ENCODE results near the gene AASDH. TPM values are rescaled to one million over a fixed set of nuclear protein-coding genes. Genes with fewer than 3 reads are reported as not detected.

The AASDH gene
- total and polyA plus RNA-seq, 2 of the 13 experiments (the other 11 are each of a cell fraction or from before 2014, with no cell fraction given) = 12.6 to 14.1 TPM

DNA sequence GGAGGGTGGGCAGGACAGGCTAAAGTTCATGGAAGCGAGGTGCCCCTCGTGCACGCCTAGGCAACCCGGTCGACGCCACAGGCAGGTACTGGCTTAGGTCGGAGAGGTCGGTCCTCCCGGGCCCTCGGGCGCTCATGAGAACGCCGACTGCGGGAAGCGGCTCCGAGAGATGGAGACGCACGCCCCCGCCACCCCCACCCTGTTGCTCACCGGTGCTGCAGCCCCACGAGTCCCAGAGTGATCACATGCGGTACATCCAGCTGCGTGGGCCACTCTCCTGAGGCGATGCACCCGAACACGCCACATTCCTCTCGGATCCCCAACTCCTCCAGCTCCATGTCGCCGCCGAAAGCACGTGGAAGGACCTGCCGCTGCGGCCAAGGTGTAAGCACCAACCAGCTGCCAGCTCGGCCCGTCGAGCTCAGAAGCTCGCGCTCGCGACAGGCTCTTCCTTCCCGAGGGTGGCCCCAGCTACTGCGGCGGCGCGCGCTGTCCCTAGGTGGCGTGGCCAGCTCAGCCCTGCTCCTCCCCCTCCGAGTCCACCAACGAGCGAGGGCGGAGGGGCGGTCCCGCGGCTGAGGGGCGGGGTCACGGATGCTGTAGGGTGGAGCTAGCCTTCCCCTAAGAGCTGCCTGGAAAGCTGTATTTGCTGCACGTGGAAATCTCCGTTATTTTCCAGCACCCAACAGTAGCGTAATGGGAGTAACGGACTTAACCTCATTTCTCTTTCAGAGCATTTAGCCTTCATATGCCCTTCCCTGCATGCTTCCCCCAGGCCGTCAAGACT, 48.0 kb upstream of the AASDH start, which contains the start of gene PPAT (continued):
- TF ChIP-seq ELF1 (CRISPR knock-in tag; IDR thresholded peaks at IDR 0.05) (peak; percentile 26; the same call in 1 of the 2 replicates), ZNF614 (CRISPR knock-in tag; IDR thresholded peaks at IDR 0.05; ENCODE audit: borderline replicate concordance) (no peak), ZNF772 (CRISPR knock-in tag; IDR thresholded peaks at IDR 0.05) (0 out of 2 replicates have a peak, but pooled peaks have one; percentile 32), SYNCRIP (IDR thresholded peaks at IDR 0.05; ENCODE audit: insufficient read depth, low read depth, low read length) (no peak), ZKSCAN1 (IDR thresholded peaks at IDR 0.05; ENCODE audit: low read length) (peak; percentile 28; the same call in 1 of the 2 replicates), GATAD2A (CRISPR knock-in tag; IDR thresholded peaks at IDR 0.05) (peak; percentile 2), ZBTB21 (CRISPR knock-in tag; IDR thresholded peaks at IDR 0.05) (no peak), ZNF431 (CRISPR knock-in tag; IDR thresholded peaks at IDR 0.05; ENCODE audit: borderline replicate concordance, low read depth) (peak; percentile 80; the same call in 1 of the 2 replicates), PPARG (CRISPR knock-in tag; conservative IDR thresholded peaks at IDR 0.05) (no peak), MTA1 (CRISPR knock-in tag; IDR thresholded peaks at IDR 0.05; ENCODE audit: borderline replicate concordance) (no peak), ZNF232 (CRISPR knock-in tag; IDR thresholded peaks at IDR 0.05; ENCODE audit: borderline replicate concordance) (peak; percentile 61), ZNF468 (CRISPR knock-in tag; IDR thresholded peaks at IDR 0.05) (no peak; the same call in 1 of the 2 replicates), ATRX (CRISPR knock-in tag; IDR thresholded peaks at IDR 0.05; ENCODE audit: borderline replicate concordance) (no peak), MAZ (IDR thresholded peaks at IDR 0.05; ENCODE audit: borderline replicate concordance, low read depth, low read length) (peak; percentile 24; the same call in 1 of the 2 replicates), MAZ (CRISPR knock-in tag; IDR thresholded peaks at IDR 0.05; ENCODE audit: low read depth) (0 out of 2 replicates have a peak, but pooled peaks have one; percentile 9), ZNF567 (CRISPR knock-in tag; IDR thresholded peaks at IDR 0.05; ENCODE audit: borderline replicate concordance) (no peak), ZNF768 (CRISPR knock-in tag; IDR thresholded peaks at IDR 0.05) (peak; percentile 54; the same call in 1 of the 2 replicates), NFIC (IDR thresholded peaks at IDR 0.05; ENCODE audit: low read length) (no peak), YEATS2 (CRISPR knock-in tag; IDR thresholded peaks at IDR 0.05; ENCODE audit: borderline replicate concordance) (peak; percentile 46; the same call in 1 of the 2 replicates)
- TF ChIP-seq, protein P1, sequence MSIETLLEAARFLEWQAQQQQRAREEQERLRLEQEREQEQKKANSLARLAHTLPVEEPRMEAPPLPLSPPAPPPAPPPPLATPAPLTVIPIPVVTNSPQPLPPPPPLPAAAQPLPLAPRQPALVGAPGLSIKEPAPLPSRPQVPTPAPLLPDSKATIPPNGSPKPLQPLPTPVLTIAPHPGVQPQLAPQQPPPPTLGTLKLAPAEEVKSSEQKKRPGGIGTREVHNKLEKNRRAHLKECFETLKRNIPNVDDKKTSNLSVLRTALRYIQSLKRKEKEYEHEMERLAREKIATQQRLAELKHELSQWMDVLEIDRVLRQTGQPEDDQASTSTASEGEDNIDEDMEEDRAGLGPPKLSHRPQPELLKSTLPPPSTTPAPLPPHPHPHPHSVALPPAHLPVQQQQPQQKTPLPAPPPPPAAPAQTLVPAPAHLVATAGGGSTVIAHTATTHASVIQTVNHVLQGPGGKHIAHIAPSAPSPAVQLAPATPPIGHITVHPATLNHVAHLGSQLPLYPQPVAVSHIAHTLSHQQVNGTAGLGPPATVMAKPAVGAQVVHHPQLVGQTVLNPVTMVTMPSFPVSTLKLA (IDR thresholded peaks at IDR 0.05) = peak; percentile 81
- TF ChIP-seq, protein P2, sequence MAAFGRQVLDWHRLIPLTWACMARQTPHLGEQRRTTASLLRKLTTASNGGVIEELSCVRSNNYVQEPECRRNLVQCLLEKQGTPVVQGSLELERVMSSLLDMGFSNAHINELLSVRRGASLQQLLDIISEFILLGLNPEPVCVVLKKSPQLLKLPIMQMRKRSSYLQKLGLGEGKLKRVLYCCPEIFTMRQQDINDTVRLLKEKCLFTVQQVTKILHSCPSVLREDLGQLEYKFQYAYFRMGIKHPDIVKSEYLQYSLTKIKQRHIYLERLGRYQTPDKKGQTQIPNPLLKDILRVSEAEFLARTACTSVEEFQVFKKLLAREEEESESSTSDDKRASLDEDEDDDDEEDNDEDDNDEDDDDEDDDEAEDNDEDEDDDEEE (CRISPR knock-in tag; IDR thresholded peaks at IDR 0.05) = peak; percentile 98; the same call in 1 of the 2 replicates
- TF ChIP-seq, protein P3, sequence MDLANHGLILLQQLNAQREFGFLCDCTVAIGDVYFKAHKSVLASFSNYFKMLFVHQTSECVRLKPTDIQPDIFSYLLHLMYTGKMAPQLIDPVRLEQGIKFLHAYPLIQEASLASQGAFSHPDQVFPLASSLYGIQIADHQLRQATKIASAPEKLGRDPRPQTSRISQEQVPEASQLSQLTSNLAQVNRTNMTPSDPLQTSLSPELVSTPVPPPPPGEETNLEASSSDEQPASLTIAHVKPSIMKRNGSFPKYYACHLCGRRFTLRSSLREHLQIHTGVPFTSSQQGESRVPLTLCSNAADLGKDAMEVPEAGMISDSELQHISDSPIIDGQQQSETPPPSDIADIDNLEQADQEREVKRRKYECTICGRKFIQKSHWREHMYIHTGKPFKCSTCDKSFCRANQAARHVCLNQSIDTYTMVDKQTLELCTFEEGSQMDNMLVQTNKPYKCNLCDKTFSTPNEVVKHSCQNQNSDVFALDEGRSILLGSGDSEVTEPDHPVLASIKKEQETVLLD (CRISPR knock-in tag; IDR thresholded peaks at IDR 0.05; ENCODE audit: low read depth) = peak; percentile 62; the same call in 1 of the 2 replicates
- TF ChIP-seq, protein P4, sequence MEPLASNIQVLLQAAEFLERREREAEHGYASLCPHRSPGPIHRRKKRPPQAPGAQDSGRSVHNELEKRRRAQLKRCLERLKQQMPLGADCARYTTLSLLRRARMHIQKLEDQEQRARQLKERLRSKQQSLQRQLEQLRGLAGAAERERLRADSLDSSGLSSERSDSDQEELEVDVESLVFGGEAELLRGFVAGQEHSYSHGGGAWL (CRISPR knock-in tag; IDR thresholded peaks at IDR 0.05) = 0 out of 2 replicates have a peak, but pooled peaks have one; percentile 45
- TF ChIP-seq, protein P5, sequence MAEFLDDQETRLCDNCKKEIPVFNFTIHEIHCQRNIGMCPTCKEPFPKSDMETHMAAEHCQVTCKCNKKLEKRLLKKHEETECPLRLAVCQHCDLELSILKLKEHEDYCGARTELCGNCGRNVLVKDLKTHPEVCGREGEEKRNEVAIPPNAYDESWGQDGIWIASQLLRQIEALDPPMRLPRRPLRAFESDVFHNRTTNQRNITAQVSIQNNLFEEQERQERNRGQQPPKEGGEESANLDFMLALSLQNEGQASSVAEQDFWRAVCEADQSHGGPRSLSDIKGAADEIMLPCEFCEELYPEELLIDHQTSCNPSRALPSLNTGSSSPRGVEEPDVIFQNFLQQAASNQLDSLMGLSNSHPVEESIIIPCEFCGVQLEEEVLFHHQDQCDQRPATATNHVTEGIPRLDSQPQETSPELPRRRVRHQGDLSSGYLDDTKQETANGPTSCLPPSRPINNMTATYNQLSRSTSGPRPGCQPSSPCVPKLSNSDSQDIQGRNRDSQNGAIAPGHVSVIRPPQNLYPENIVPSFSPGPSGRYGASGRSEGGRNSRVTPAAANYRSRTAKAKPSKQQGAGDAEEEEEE (CRISPR knock-in tag; IDR thresholded peaks at IDR 0.05; ENCODE audit: borderline replicate concordance) = peak; percentile 78; the same call in 1 of the 2 replicates

Data from HepG2 (cell line).